Central memory CD4-positive, alpha-beta T cell (primary cell): ENCODE measurements around the gene ZFP36.

ENCODE experiments used
- DNase-seq: peaks from one replicate; pipeline ENCODE4 v3.0.0; 2022

The ZFP36 gene

DNA sequence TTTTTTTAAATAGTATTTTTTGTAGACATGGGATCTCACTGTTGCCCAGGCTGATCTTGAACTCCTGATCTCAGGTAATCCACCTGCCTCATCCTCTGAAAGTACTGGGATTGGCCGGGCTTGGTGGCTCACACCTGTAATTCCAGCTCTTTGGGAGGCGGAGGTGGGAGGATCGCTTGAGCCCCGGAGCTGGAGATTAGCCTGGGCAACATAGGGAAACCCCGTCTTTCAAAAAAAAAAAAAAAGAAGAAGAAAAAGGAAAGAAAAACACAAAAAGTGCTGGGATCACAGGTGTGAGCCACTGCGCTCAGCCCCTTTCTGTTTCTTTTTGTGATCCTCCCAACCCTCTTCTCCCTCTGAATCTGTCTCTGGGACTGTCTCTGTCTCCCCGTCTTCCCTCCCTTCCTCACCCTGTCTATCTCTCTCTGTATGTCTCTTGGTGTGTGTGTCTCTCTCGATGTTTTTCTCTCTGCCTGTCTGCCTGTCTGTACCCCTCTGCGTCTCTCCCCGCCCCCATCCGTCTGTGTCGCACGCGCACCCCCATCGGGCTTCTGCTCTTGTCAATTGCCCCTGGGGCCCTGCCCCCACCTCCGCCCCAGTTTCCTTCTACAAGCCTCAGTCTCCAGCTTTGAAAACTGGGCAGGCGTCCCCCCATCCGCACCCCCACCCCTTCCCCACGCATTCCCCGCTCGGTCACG lies 540 bp upstream of the ZFP36 start:
- DNase-seq: peak; percentile 88

DNA sequence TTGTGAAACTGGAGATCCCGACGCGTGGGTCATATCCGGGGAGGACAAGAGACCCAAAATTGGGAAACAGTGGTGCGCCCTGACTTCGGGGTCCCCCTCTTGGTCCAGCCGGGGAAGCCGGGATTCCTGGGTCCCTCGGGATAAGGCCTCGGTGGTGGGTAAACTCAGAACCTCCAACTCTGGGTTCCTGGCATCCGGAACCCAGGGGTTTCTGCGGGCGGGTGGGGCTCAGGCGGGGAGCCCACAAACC lies 688 bp downstream of the ZFP36 start:
- DNase-seq: no peak

DNA sequence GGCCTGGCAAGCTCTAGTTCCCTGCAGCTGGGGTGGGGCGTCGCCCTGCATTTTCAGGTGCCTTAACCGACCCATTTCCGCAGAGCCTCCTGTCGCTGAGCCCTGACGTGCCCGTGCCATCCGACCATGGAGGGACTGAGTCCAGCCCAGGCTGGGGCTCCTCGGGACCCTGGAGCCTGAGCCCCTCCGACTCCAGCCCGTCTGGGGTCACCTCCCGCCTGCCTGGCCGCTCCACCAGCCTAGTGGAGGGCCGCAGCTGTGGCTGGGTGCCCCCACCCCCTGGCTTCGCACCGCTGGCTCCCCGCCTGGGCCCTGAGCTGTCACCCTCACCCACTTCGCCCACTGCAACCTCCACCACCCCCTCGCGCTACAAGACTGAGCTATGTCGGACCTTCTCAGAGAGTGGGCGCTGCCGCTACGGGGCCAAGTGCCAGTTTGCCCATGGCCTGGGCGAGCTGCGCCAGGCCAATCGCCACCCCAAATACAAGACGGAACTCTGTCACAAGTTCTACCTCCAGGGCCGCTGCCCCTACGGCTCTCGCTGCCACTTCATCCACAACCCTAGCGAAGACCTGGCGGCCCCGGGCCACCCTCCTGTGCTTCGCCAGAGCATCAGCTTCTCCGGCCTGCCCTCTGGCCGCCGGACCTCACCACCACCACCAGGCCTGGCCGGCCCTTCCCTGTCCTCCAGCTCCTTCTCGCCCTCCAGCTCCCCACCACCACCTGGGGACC lies 1.2 kb downstream of the ZFP36 start:
- peak; percentile 80 for DNase-seq

DNA sequence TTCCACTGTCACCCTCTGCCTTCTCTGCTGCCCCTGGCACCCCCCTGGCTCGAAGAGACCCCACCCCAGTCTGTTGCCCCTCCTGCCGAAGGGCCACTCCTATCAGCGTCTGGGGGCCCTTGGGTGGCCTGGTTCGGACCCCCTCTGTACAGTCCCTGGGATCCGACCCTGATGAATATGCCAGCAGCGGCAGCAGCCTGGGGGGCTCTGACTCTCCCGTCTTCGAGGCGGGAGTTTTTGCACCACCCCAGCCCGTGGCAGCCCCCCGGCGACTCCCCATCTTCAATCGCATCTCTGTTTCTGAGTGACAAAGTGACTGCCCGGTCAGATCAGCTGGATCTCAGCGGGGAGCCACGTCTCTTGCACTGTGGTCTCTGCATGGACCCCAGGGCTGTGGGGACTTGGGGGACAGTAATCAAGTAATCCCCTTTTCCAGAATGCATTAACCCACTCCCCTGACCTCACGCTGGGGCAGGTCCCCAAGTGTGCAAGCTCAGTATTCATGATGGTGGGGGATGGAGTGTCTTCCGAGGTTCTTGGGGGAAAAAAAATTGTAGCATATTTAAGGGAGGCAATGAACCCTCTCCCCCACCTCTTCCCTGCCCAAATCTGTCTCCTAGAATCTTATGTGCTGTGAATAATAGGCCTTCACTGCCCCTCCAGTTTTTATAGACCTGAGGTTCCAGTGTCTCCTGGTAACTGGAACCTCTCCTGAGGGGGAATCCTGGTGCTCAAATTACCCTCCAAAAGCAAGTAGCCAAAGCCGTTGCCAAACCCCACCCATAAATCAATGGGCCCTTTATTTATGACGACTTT lies 2.0 kb downstream of the ZFP36 start:
- peak; percentile 61 for DNase-seq

DNA sequence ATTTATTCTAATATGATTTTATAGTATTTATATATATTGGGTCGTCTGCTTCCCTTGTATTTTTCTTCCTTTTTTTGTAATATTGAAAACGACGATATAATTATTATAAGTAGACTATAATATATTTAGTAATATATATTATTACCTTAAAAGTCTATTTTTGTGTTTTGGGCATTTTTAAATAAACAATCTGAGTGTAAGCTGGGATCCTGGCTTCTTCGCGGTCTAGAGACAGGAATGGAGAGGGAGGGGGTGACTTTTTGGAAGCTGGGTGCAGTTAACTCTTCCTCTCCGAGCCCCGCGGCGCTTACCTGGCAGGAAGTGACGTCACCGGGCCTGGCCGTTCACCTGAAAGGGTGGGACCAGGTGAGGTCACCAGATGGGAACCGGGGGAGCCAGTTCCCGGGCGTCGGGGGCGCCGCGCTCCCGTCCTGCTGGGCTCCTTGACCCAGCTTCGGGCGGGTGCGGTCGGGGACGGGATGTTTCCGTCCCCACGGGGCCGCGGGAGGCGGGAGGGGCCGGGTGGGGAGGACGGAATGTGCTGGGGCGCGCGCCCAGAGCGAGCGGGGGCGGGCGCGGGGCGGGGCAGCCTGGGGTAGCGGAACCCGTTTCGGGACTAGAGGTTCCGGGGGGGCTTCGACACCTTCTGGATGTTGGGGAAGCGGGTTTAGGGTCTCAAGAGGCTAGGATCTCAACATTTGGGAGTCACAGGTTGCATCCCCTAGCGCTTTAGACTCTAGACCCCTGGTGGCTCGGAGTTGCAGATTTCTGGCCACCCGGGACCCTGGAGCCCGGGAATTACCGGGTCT lies 2.8 kb downstream of the ZFP36 start:
- peak; percentile 86 for DNase-seq

DNA sequence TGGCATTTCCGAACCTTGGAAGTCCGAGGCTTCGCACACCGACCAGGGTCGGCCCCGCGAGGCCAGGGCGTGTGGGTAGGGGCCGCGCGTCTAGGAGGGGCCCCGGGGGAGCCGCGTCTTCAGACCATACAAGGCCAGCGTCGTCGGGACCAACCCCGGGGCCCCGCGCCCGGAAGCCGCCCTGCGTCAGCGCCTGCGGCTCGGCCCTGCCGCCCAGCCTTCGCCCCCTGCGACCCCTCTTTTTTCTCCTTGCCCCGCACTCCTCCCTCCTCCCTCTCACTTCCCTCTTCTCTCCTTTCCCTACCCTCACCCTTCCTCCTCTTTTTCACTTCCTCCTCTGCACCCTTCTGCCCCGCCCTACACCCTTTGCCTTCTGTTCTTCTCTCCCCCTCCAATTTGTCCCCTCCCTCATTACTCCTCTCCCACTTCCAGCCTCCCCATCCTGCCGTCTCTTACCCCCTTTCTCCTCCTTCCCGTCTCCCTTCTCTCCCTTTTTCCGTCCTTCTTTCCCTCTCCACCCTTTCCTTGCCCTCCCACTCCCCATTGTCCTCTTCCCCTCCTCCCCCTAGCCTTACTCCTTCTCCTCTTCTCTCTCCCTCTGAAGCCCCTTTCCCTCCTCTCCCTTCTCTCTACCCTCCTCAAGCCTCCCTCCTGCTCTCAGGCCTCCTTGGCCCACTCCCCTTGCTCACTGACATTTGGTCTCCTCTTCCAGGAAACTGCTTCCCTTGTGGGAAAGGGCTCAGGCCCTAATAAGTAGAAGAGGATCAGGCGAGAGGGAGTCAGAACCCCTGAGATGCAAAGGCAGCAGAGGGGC lies 3.6 kb downstream of the ZFP36 start:
- DNase-seq: peak; percentile 81

DNA sequence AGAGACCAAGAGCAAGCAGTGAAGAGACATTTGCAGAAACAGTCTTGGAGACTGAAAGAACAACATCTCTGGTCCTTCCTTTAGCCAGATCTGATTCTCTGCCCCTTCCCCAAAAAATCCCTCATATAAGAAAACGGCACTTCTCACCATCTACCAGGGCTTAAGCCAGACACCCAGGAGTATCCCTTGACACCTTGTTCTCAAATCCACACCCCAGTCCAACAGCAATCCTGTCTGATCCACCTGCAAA lies 4.1 kb downstream of the ZFP36 start:
- no peak for DNase-seq

DNA sequence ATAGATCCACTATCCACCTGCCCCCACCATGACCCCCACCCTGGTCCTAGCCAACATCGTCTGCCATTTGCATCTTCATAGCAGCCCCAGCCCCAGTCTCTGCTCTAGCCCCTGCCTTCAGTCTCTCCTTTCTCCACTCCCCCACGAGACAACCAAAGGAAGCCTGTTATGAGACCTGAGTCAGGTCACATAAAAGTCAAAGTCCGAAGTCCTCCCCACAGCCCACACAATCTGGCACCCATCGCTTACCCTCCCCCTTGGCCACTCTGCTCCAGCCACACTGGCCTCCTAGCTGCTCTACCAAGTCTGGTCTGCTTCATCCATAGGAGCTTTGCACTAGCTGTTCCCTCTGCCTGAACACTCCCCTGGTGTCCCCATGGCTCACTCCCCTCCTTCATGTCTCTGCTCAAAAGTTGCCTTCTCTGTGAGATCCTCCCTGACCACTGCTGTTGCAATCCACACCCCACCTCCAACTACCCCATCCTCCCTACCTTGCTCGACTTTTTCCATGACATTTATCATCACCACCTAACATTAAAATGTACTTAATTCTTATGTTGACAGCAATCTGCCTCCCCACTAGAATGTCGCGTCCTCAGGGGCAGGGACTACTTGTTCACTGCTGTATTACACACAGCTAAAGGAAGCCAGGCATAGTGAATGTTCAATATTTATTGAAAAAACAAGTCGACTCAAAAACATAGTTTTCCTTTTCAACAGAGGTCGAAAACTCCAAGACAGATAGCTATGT lies 4.6 kb downstream of the ZFP36 start:
- DNase-seq: no peak

DNA sequence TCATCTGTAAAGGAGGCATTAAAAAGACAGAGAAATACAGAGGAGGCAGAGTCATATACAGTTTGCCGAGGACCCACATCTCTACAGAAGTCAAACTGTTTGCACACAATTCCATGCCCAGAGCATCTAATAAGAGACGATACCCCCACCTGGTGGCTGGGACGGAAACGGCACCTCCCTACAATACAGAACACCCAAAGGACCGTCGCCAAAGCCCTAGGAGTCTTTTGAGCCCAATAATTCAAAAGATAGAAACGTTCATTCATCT lies 5.1 kb downstream of the ZFP36 start:
- peak; percentile 92 for DNase-seq

DNA sequence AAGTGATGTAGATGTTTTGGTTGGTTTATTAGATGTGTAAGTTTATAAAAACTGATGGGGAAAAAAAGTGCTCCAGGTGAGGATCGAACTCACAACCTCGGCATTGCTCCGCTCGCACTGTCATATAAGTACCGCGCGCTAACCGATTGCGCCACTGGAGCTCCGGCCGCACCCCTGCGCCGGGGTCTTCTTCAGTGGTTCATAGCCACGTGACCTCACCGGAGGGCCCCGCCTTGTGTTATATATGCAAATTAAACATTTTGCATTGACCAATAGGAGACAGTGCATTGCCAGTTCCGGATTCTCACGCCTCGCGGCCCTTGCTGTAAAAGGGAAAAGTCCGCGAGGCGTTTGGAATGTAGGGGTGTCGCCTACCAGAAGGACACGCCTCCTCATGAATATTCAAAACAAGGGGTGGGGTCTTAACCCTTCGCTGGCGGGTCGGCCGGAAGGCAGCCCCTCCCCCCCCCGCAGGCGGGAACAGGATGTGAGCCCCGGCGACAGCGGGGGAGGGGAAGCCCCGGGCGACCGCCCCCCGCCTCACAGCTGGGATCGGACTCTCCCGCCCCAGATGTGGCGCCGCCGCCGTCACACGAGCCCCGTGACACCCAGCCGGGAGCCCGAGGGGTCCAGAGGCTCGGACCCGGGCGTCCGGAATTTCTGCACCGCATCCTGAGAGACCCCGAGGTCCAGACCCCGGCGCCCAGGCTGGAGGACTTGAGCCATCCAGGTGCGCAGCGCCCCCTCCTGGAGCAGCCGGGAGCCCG lies 5.6 kb downstream of the ZFP36 start, which contains the start of gene PLEKHG2:
TSS of gene PLEKHG2 (plus strand) at position 570 of the 767 bp plus-strand sequence. CDS start 1,418 bp downstream, outside the sequence.
- DNase-seq: peak; percentile 98

DNA sequence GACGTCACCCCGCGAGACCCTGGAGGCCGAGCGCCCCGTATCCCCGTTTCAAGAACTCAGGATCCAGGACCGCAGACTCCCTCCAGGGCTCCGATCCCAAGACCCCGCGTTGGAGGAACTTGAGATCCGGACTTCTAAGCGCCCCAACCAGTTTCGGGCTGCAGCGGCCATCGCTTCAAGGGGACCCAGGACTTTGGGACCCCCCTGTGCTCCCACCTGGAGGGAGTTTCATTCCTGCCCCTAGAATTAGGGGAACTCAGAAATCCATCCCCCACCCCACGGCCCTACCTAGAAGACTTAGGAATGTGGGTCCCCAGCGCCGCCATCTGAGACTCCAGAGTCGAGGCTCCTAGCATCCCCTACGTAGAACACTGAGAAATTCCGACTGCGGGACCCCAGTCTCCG lies 6.2 kb downstream of the ZFP36 start:
- DNase-seq: no peak

DNA sequence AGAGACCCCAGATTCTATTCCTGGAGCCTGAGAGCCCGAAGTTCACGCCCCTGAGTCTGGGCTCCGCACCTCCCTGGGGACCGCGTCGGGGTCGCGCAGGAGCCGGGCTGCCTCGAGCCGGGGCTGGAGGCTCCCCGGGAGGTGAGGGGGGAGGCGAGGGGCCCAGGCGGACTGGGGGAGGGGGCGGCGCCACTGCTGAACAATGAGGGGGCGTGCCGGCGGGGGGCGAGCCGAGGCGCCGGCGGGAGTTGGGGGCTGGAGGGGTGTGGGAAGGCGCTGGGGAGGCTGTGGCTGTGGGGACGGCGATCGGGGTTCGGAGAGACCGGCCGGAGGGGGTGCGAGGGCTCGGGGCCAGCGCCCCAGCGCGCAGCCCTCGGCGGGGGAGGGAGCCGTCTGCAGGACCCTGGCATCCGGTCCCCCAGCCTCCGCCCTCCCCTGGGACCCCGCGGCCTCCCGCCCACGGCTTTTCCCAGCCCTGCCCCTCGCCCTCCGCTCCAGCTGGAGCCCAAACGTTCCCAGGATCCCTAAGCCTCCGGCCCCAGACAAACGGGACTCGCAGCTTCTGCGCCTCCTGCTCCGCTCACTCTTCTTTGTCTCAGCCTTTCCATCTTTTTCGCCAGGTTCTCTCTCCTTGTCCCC lies 6.7 kb downstream of the ZFP36 start:
- no peak for DNase-seq

DNA sequence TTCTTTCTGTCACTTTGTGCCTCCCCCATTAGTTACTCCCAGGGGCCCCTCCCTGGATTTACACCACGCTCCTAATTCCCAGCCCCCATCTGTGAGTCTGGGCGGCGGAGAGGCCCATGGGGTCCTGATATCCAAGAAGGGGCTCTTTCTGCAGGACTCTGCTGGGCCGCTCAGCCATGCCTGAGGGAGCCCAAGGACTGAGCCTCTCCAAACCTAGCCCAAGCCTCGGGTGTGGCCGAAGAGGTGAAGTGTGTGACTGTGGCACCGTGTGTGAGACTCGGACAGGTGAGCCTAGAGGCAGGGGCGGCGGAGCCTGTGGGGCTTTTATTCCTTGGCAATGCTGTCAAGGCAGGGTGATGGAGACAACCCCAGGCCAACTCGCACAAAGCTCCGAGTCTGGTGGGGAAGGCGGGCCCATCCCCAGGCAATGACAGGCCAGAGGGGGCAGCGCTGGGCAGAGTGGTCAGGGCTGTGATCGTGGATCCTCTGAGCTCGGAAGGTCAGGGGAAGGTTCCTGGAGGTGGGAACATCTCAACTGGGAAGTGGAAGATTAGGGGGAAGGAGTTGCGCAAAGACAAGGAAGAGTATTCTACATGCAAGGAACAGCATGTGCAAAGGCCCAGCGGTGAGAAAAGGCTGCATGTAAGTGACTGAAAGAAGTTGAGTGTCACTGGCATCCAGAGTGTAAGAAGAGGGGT lies 7.4 kb downstream of the ZFP36 start:
- no peak for DNase-seq

DNA sequence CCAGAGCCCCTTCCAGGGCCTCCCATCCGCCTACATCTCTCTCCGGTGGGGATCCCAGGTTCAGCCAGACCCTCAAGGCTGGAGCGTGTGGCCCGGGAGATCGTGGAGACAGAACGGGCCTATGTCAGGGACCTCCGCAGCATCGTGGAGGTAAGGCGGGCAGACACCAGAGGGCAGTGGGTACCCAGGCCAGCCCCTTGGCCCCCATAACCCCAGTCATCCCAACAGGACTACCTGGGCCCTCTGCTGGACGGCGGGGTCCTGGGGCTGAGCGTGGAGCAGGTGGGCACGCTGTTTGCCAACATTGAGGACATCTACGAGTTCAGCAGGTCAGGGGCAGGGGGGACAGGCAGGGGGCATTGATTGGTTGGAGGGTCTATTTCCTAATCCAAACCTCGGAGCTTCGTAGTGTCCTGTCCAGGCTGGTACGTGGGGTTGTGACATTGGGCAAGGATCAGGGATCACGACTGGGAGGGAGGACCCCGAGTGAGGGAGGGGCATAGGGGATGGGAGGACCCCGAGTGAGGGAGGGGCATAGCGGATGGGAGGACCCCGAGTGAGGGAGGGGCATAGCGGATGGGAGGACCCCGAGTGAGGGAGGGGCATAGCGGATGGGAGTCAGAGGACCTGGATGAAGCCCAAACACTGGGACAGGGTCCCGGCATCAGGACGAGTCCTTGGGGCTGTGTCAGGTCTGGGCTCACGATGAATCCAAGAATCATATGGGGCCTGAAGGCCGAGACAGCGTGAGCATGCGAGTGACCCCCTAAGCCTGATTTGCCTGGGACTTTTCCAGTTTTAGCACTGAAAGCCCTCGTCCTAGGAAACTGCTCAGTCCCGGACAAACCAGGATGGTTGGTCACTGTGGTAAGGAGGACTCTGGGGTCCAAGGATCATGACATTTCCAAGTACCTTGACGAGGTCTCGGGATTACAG lies 8.7 kb downstream of the ZFP36 start:
- DNase-seq: no peak

DNA sequence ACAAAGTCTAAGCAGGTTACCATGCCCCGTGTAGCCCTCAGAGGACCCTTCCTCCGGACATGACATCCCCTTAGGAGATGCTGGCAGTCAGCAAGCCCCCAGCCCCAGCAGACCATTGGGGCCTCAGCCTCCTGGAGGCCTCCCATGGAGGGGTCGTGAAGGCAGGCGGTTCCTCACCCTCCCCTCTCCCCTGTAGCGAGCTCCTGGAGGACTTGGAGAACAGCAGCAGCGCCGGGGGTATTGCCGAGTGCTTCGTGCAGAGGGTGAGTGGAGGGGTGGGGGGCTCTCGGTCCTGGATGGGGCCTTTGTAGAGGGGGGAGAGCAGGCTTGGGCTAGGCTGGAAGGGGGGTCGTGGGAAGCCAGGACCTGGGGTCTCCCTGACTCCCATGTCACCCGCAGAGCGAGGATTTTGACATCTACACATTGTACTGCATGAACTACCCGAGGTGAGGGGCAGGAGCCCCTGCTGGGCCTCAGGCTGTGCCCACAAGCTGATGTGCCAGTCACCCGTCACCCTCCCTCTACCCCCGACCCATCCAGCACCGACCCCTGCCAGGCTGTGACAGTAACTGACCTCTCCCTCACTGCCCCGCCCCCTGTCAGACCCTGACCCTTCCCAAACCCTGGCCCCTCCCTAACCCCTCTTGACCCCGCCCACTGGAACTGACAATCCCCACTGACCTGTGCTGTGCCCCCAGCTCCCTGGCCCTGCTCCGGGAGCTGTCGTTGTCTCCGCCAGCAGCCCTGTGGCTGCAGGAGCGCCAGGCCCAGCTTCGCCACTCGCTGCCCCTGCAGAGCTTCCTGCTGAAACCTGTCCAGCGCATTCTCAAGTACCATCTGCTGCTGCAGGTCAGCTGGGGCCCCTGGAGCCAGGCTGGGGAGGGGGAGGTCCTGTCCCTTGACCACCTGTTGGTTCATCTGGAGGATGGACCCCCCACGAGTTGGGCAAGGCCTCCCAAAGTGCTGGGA lies 9.8 kb downstream of the ZFP36 start:
- no peak for DNase-seq

DNA sequence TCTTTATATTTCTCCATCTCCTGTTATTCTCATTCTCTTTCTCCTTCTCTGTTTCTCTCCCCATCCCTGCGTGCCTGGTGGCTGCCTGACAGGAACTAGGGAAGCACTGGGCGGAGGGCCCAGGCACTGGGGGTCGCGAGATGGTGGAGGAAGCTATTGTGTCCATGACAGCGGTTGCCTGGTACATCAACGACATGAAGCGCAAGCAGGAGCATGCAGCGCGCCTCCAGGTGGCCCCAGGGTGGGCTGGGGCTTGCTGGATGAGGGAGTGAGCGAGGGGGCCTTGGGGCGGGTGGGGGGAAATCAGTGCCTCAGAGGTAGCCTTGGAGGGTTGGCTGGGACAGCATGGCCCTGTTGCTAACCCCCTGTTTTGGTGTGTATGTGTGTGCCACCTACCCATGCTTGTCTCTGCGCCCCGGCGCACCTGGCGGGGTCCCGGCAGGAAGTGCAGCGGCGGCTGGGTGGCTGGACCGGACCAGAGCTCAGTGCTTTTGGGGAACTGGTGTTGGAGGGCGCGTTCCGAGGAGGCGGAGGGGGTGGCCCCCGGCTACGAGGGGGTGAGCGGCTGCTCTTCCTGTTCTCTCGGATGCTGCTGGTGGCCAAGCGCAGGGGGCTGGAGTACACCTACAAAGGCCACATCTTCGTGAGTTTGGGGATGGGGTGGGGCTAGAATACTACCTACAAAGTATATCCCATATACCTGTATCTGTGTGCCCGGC lies 11.0 kb downstream of the ZFP36 start:
- no peak for DNase-seq

DNA sequence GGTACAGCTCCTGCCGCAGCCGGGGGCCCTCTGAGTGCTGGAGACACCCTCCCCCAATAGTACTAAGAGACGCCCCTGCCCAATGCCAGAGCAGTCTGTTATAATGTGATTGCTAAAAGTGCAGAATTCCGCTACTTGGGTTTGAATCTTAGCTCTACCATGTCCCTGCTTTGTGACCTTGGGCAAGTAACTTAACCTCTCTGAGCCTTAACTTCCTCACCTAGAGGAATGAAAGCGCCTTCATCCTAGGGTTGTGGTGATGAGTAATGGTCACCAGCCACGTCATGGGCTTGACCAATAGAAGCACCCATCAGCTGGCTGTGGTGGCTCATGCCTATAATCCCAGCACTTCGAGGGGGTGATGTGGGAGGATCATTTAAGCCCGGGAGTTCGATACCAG lies 12.4 kb downstream of the ZFP36 start:
- DNase-seq: no peak
